ENCODE measurements around the gene SH3PXD2A.
A peak's percentile ranks its signal among the peaks of the same experiment; 100 is the strongest.

The SH3PXD2A gene

DNA sequence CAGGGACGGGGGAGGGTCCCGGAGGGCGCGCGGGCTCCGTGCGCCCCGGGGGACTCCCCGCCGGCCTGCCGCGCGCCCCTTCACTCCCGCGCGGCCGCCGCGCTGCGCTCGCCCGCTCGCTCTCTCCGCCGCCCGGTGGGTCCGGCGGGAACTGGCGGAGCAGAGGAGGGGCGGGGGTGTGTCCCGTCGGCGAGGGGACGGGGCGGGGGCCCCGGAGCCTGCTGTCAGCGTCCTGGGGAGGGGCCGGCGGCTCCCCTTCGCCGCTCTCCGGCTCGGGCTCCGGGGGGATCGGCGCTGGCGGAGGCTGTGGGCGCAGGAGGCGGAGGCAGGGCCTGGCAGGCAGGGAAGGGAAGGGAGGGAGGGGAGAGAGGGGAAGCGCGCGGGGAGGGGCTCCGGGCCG lies at the start of gene SH3PXD2A:
SH3PXD2A (minus strand) TSS at position 153 of the 400 bp plus-strand sequence. CDS start 310 bp downstream, outside the sequence.
- DNase-seq, result peak; percentile 54

DNA sequence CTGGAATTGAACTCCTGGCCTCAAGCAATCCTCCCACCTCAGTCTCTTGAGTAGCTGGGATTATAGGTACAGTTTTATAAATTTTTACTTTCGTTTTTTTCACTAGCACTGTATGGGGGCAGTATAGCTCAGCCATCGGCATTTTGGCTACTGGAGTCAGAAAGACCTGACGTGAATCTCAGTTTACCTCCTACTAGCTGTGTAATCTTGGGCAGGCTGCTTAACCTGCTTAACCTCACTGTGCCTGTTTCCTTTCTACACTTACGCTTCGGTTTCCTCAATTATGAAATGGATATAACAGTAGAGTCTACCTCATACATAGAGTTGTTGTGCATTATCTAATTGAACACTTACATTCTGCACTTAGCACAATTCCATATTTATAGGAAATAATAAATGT lies 45.9 kb upstream of the SH3PXD2A start:
- no peak for DNase-seq

- DNase-seq, result no peak
Observed at GRCh38 chr10:103899312-103899711, 43.9 kb upstream of the SH3PXD2A start.

DNA sequence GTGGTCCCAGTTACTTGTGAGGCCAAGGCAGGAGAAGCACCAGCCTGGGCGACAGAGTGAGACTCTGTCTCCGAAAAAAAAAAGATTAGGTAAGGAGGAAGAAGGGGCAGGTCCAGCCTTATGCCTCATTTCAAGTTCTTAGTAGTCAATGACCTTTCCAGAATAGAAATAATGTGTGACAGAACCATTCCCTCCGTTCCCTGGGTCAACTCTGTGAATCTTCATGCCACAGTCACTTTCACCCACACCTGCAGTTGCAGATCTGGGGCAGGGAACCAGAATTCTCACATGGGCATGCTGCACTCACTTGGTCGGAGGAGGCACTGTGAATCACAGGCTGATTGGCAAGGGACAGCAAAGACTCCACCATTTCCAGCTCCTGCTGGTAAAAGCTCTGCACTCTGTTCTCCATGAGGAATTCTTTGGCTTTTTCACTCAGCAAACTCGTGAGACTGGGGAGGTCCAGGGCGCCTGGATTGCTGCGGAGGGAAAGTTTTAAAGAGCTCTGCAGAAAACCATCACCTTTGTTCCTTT lies 41.9 kb upstream of the SH3PXD2A start:
- no peak for DNase-seq

GRCh38 chr10:103896225-103896624 lies 40.8 kb upstream of the SH3PXD2A start:
- DNase-seq, result no peak

GRCh38 chr10:103895411-103896186 lies 40.2 kb upstream of the SH3PXD2A start:
- DNase-seq, result no peak

DNA sequence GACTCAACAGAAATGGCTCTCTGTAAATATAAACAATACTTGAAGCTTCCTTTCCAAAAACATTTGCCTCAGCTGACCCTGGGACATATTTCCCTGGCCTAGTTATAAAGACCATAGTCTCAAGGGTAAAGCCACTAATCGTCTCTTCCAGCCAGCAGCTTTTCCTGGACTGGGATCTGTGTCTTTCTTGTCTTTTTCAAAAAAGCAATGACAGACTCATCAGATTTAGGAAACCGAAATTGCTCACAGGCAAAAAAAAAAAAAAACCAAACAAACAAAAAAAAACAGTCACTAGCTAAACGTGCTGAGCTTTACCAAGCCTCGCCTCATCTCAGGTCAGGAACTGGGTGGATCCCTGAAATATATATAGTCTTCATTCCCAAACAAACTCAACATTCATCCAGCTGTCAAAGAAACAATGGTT lies 39.1 kb upstream of the SH3PXD2A start:
- DNase-seq, result no peak

DNA sequence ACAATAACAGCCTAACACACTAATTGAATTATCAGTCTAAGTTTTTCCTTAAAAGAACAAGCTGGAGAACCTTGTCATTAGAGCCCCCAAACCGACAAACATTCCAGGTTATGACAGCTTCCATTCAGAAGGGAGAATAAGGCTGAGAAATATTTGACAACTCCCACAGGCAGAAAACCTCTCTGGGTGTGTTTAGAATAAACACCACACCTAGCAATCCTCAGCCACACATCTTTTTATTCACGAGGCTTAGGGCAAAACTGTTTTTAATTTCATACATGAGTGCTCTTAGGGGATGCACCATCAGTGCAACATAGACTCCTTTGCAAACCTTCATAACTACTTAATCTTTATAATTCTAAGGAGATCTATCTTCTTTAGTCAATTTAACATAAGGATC lies 38.4 kb upstream of the SH3PXD2A start:
- no peak for DNase-seq

- no peak for DNase-seq
Observed at GRCh38 chr10:103892181-103892580, 36.8 kb upstream of the SH3PXD2A start.

DNA sequence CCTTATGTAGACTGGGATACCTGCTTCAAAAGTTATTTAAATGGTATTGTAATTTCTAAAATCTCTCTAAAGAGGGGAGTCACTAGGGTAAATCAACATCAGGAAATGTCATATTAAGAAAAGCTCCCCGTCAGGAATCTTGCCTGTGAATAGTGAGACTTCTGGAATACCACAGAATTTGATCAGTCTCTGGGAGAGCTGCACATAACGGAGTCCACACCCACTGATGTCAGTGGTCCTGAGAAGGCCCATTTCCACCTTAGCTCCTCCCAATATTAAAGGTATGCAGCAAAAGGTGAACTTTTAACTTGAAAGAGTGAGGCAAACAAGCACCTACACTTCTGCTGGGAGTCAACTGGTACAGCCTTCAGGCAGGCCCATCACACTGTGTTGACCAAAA lies 35.3 kb upstream of the SH3PXD2A start:
- no peak for DNase-seq

DNA sequence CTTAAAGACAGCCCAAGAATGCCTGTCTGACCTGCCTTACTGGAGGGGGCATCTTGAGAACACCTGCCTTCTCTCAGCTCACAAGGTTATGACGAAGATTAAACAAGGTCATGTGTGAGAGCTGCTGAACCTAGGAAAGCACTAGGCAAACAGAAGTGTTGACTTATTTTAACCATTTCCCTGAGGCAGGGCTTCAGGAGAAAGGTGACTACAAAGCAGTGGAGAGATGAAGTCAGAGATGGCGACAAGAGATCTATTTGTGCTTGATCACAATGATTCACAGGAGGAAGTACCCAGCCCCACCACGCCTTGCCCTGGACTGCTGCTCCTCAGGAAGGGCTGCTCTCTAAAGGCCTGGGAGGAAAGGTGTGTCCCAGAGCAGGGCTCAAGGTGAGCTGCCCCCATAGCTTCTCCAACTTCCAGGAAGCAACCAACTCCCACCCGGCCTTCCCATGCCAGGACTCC lies 34.9 kb upstream of the SH3PXD2A start:
- no peak for DNase-seq

GRCh38 chr10:103889121-103889720 lies 33.8 kb upstream of the SH3PXD2A start:
- no peak for DNase-seq

GRCh38 chr10:103888113-103888841 lies 32.9 kb upstream of the SH3PXD2A start:
- DNase-seq, result peak; percentile 28

- DNase-seq, result no peak
Observed at GRCh38 chr10:103885617-103886016, 30.2 kb upstream of the SH3PXD2A start.

- peak; percentile 57 for DNase-seq
Observed at GRCh38 chr10:103884681-103885139, 29.3 kb upstream of the SH3PXD2A start.

DNA sequence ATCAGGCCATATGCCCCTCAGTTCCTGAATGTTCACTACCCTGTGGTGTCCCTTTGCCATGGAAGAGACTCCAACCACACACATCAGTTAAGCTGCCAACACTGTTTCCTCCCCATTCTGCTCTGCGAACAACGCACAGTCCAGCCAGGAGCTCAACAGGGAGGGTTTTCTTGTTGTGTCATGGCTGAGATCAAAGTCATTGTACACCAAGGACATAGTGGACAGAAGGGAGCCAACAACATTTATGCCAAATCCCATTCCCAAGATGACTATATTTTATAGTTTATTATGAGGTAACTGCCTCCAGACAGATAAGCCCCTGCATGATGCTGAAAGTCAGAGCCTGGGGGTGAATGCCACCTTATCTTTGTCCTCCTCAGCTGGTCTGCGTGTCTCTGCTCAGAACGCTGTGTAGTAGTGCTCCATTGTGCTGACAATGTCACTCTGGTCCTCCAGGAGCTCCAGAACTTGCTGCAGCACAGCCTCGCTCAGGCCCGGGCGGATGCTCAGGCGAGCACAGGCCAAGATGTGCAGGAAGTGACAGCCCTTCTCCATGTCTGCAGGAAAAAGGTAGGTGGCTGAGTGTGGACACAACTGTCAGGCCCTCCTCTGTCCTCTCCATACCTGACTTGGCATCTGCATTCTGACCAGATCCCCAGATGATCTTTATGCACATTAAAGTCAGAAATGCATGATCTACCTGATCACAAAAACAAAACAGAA lies 27.1 kb upstream of the SH3PXD2A start:
- DNase-seq, result no peak

- peak; percentile 59 for DNase-seq
Observed at GRCh38 chr10:103881416-103882284, 26.3 kb upstream of the SH3PXD2A start.

GRCh38 chr10:103879831-103880230 lies 24.5 kb upstream of the SH3PXD2A start:
- DNase-seq, result no peak

- no peak for DNase-seq
Observed at GRCh38 chr10:103879409-103879808, 24.0 kb upstream of the SH3PXD2A start.

DNA sequence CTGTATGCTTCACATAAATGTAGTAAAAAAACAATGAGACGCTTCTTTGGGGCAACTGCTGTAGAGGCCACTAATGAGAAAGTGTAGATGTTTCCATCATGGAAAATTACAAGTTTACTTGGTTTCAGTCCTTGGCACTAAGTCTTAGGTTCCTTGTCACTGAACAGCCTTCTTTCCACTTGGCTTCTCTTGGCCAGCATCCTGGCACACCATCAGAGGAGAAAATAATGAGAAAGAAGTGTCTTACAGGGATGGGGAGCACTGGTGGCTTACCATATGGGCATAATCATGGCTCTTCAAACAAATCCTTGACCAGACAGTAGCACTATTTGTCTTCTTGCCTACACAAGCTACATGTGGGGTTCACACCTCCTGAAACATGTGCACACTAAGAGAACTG lies 22.5 kb upstream of the SH3PXD2A start:
- no peak for DNase-seq

DNA sequence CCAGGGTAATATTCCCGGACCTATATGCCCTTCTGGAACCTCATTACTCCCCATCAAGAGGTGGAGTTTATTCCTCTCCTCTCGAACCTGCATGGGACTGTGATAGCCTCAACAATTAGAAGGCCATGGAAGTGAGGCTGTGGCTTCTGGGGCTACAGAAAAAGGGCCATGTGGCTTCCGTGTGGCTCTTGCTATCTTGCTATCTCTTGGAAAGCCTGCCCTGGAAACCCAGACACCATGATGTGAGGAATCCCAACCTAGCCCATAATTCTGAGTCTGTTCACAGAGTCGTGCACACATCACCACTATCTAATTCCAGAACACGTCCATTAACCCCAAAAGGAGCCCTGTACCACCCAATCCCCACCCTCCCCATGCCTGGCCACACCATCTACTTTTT lies 20.8 kb upstream of the SH3PXD2A start:
- no peak for DNase-seq

GRCh38 chr10:103874730-103875129 lies 19.4 kb upstream of the SH3PXD2A start:
- peak; percentile 14 for DNase-seq
